GM12878 (cell line): ENCODE data around the gene GNRHR. TPM values are rescaled to one million over a fixed set of nuclear protein-coding genes. Genes with fewer than 3 reads are reported as not detected.

Experiments
- ATAC-seq: fragments of 200-7000 bp; cut with Tn5 transposase; 3 replicates; pipeline ENCODE4 v1.9.1; 2020; ENCODE audit warnings: mild to moderate bottlenecking, moderate library complexity
- BruUV-seq: library from RNA; stranded (reverse); fragments of 400-500 nt; replicated peaks from 2 replicates; lab custom pipeline; 2021; lab: Mats Ljungman, UMichigan
- CTCF ChIA-PET: fragments of 300-600 bp; sonication (Branson Sonifier 250); formaldehyde crosslinking; extraction: SDS; loops from one replicate; lab custom pipeline; 2021; ENCODE audit warnings: inconsistent platforms; lab: Yijun Ruan, JAX
- POLR2A ChIA-PET: fragments of 350-600 bp; formaldehyde crosslinking; extraction: SDS; loops from one replicate; lab custom pipeline; 2021; ENCODE audit warnings: inconsistent platforms; lab: Charles Lee
- RAD21 ChIA-PET: fragments of 300-600 bp; sonication (Branson Sonifier 250); formaldehyde crosslinking; loops from one replicate; lab custom pipeline; 2023; ENCODE audit warnings: antibody characterized with exemption; ENCODE audit not compliant: unreplicated experiment; lab: Charles Lee
- SMC1A ChIA-PET: fragments of 300-600 bp; sonication (Branson Sonifier 250); formaldehyde crosslinking; loops from one replicate; lab custom pipeline; 2023; ENCODE audit not compliant: unreplicated experiment, uncharacterized antibody; lab: Charles Lee
- DNase-seq: peaks from one replicate; pipeline ENCODE4 v3.0.0-alpha.2; 2011; ENCODE audit warnings: low read depth, low spot score
- FAIRE-seq: peaks from 3 replicates; lab custom pipeline; 2011; peaks lifted over from hg19 to GRCh38; lab: Jason Lieb, UNC
- H2AFZ ChIP-seq: 2 replicates; pipeline ENCODE4 v1.6.0; 2011; ENCODE audit warnings: low read depth, low read length, control low read depth; ENCODE audit not compliant: control insufficient read depth
- H3K27ac ChIP-seq: 2 replicates; pipeline ENCODE4 v1.5.1; 2011; ENCODE audit warnings: control low read depth; ENCODE audit not compliant: control insufficient read depth, insufficient read depth
- H3K27me3 ChIP-seq, 2 experiments: replicated peaks in 1 of 2; 2 replicates each; pipeline versions ENCODE4 v1.6.0 to v1.6.1; 2011; ENCODE audit warnings: low read length in 1 of 2; ENCODE audit not compliant: control insufficient read depth in 2 of 2, insufficient read depth in 2 of 2
- H3K36me3 ChIP-seq, 2 experiments: 2 replicates each; pipeline ENCODE4 v1.5.1; 2011; ENCODE audit warnings: low read length in 1 of 2; ENCODE audit not compliant: control insufficient read depth in 2 of 2, insufficient read depth in 2 of 2
- H3K4me1 ChIP-seq: 2 replicates; pipeline ENCODE4 v1.6.1; 2011; ENCODE audit warnings: mild to moderate bottlenecking, low read length, moderate library complexity, mixed read lengths; ENCODE audit not compliant: control insufficient read depth, insufficient read depth
- H3K4me2 ChIP-seq: 2 replicates; pipeline ENCODE4 v1.6.0; 2011; ENCODE audit warnings: control low read depth; ENCODE audit not compliant: control insufficient read depth, insufficient read depth
- H3K4me3 ChIP-seq: fragments of 200-600 bp; sonication (generic); 2 replicates; pipeline ENCODE4 v1.5.1; 2016
- H3K79me2 ChIP-seq: 2 replicates; pipeline ENCODE4 v1.6.0; 2011; ENCODE audit warnings: low read length; ENCODE audit not compliant: control insufficient read depth, insufficient read depth
- H3K9ac ChIP-seq: 2 replicates; pipeline ENCODE4 v1.8.0; 2011; ENCODE audit warnings: low read length, control low read depth, mixed read lengths; ENCODE audit not compliant: control insufficient read depth, insufficient read depth
- H3K9me3 ChIP-seq: replicated peaks from 3 replicates; pipeline ENCODE4 v1.5.1; 2011; ENCODE audit warnings: mild to moderate bottlenecking, low read length; ENCODE audit not compliant: control insufficient read depth, insufficient read depth
- H4K20me1 ChIP-seq: 2 replicates; pipeline ENCODE4 v1.6.0; 2011; ENCODE audit not compliant: control insufficient read depth, insufficient read depth
- BCL3 ChIP-seq: IDR thresholded peaks from 2 replicates; pipeline ENCODE4 v1.6.1; 2011; ENCODE audit warnings: borderline replicate concordance, low read depth, mild to moderate bottlenecking, moderate library complexity, low read length; ENCODE audit not compliant: insufficient read depth, poor library complexity, severe bottlenecking
- CBX5 ChIP-seq: sonication (generic); IDR thresholded peaks from 2 replicates; pipeline ENCODE4 v1.6.1; 2016; ENCODE audit warnings: low read depth, moderate library complexity, mild to moderate bottlenecking, inconsistent platforms
- EP300 ChIP-seq, 2 experiments: fragments of 150-350 bp in 1 of 2; IDR thresholded peaks; 2 replicates each; pipeline ENCODE4 v1.6.1; 2011 to 2012; ENCODE audit warnings: low read depth in 2 of 2, low read length in 2 of 2, borderline replicate concordance in 1 of 2, improper control_type of control experiment in 1 of 2, inconsistent platforms in 1 of 2; ENCODE audit not compliant: control insufficient read depth in 1 of 2
- IRF5 ChIP-seq: fragments of 450-650 bp; IDR thresholded peaks from 2 replicates; pipeline ENCODE4 v1.6.1; 2017; ENCODE audit warnings: borderline replicate concordance
- KDM1A ChIP-seq: fragments of 200-600 bp; sonication (generic); IDR thresholded peaks from 2 replicates; pipeline ENCODE4 v1.6.1; 2016; ENCODE audit warnings: borderline replicate concordance
- MLLT1 ChIP-seq: fragments of 450-650 bp; IDR thresholded peaks from 2 replicates; pipeline ENCODE4 v1.6.1; 2016; ENCODE audit warnings: mild to moderate bottlenecking
- ZBTB40 ChIP-seq: fragments of 450-650 bp; IDR thresholded peaks from 2 replicates; pipeline ENCODE4 v1.6.1; 2016; ENCODE audit warnings: mild to moderate bottlenecking, moderate library complexity, borderline replicate concordance
- WGBS: methylation state at CpG from one replicate; pipeline ENCODE4 v1.1.6; 2016; ENCODE audit warnings: low lambda C conversion rate; ENCODE audit not compliant: insufficient replicate concordance, insufficient coverage; ENCODE audit errors: missing lambda C conversion rate; 5-methylcytosine and 5-hydroxymethylcytosine counted together
- in situ Hi-C: fragments of 300-500 bp; cut with MboI; formaldehyde crosslinking; loops from 9 replicates; pipeline ENCODE4 v1.14.3; 2018; ENCODE audit warnings: mixed read lengths
- intact Hi-C: fragments of 100-400 bp; cut with micrococcal nuclease; formaldehyde crosslinking; loops from one replicate; pipeline ENCODE4 v1.14.2; 2022; ENCODE audit not compliant: unreplicated experiment
- polyA plus RNA-seq, 11 experiments: library from polyadenylated mRNA; depleted of rRNA in 4 of 11; unstranded in 6 of 11; stranded (reverse) in 5 of 11; fragments of >200 nt; fragmentation: Nextera tagmentation in 4 of 11; fragmentation: Illumina TruSeq in 1 of 11; extraction: Ambion mirVana in 4 of 11; extraction: Trizol in 1 of 11; gene quantifications; 1 replicate in 1 of 11; 2 replicates in 10 of 11; pipeline versions ENCODE4 v1.2.1 to v1.2.3, GENCODE V29; 2011 to 2016; ENCODE audit warnings: inconsistent platforms in 2 of 11, missing spikeins in 2 of 11, low read depth in 1 of 11
- total RNA-seq, 4 experiments: library from RNA; depleted of rRNA in 3 of 4; stranded (reverse); fragments of >200 nt in 3 of 4; fragmentation: Illumina TruSeq in 1 of 4; extraction: Trizol in 1 of 4; gene quantifications; 2 replicates each; pipeline versions ENCODE4 v1.2.1 to v1.2.3, GENCODE V29; 2013 to 2021

The GNRHR gene
- total and polyA plus RNA-seq, 10 of the 15 experiments (the other 5 are each of a cell fraction or from before 2014, with no cell fraction given): 0.02 to 0.12 (median 0.08) TPM; not detected in 7

- peak overlapping the region; percentile 98; the same call in 1 of the 2 replicates for H3K9ac ChIP-seq
- no TSS peak for BruUV-seq
Measured at GRCh38 chr4:67699603-67700002, 54.6 kb downstream of the GNRHR start.

More at GRCh38 chr4:67699603-67700002, 54.6 kb downstream of the GNRHR start:
- FAIRE-seq: no peak
- ChIA-PET SMC1A (interaction anchor here (0.9 to 5.1 kb wide), 9 partner anchors 8 to 156 kb away, joined by 3 to 33 read pairs (median 5); no protein-coding TSS in a partner anchor), CTCF (interaction anchor here (0.5 to 3.5 kb wide), 14 partner anchors 8 to 156 kb away, joined by 3 to 18 read pairs (median 4); partner anchors contain the start of genes CENPC and STAP1), RAD21 (interaction anchor here (1.1 to 1.6 kb wide), 7 partner anchors 9 to 154 kb away, joined by 3 to 5 read pairs (median 3); partner anchors contain the start of genes CENPC and STAP1), POLR2A (interaction anchor here (0.6 to 3.3 kb wide), 5 partner anchors 10 to 203 kb away, joined by 3 to 18 read pairs (median 4); partner anchors contain the start of gene CENPC)
- in situ Hi-C loops (loop anchor here (10.0 kb wide), 1 partner anchor 645 kb away; no protein-coding TSS in a partner anchor), intact Hi-C loops (loop anchor here (5.0 kb wide), 1 partner anchor 648 kb away; no protein-coding TSS in a partner anchor)
- Histone ChIP-seq H3K4me3 (peak overlapping the region; percentile 77), H3K27me3 (no peaks in the 10 kb centered on the region), H3K9me3 (peaks cover 7% of the 10 kb centered on the region; the same call in 2 of the 3 replicates), H4K20me1 (no peaks in the 10 kb centered on the region), H3K4me2 (peak overlapping the region; percentile 70), H3K27ac (peak overlapping the region; percentile 95), H2AFZ (peak overlapping the region; percentile 93; the same call in 1 of the 2 replicates), H3K36me3 (peaks cover 0 to 11% of the 10 kb centered on the region in 2 experiments; a peak in 1 of 4 replicates), H3K79me2 (peaks cover 68% of the 10 kb centered on the region), H3K4me1 (no peaks in the 10 kb centered on the region)
- no peak for TF ChIP-seq EP300 (IDR thresholded peaks at IDR 0.05; ENCODE audit: borderline replicate concordance in 1 of 2, control insufficient read depth in 1 of 2, low read depth in 2 of 2, low read length in 2 of 2)
- 0 out of 2 replicates have a peak, but pooled peaks have one; percentile 40 for TF ChIP-seq ZBTB40
- TF ChIP-seq IRF5: no peak
- no peak for TF ChIP-seq KDM1A
- TF ChIP-seq MLLT1: peak; percentile 98
- TF ChIP-seq CBX5: no peak
- no peak for TF ChIP-seq BCL3
- WGBS: 86% methylated on average over 18 of the region's 18 CpGs
- no peak for DNase-seq
- no peak for ATAC-seq
